GM11168 (cell line): ENCODE measurements around the gene ZNRF3.

Source experiments
- in situ Hi-C: fragments of 300-500 bp; cut with MboI; formaldehyde crosslinking; loops from one replicate; pipeline ENCODE4 v1.12.0; 2022; ENCODE audit warnings: low sequenced_read_pairs; ENCODE audit not compliant: unreplicated experiment

ZNRF3 gene

GRCh38 chr22:29098296-29098695 lies 214.9 kb downstream of the ZNRF3 start:
- in situ Hi-C loops = no loop called here

- in situ Hi-C loops = no loop called here
These were observed 218.9 kb downstream of the ZNRF3 start for GRCh38 chr22:29102300-29102699.

GRCh38 chr22:29103121-29103520 lies 219.7 kb downstream of the ZNRF3 start:
- in situ Hi-C loops = no loop called here

GRCh38 chr22:29105468-29105867 lies 222.1 kb downstream of the ZNRF3 start:
- in situ Hi-C loops = no loop called here

- in situ Hi-C loops = no loop called here
These were observed 223.5 kb downstream of the ZNRF3 start for GRCh38 chr22:29106839-29107238.
